Fibroblast of lung (primary cell): ENCODE measurements around the gene LRCH3. TPM values are rescaled to one million over a fixed set of nuclear protein-coding genes. Genes with fewer than 3 reads are reported as not detected.

Source experiments
- DNase-seq, 2 donors: peaks; one replicate each; pipeline versions ENCODE4 v3.0.0 to v3.0.0-alpha.2; 2010; ENCODE audit warnings: low read depth in 2 of 2
- H2AFZ ChIP-seq: 2 replicates; pipeline ENCODE4 v1.5.1; 2012; ENCODE audit warnings: low read length, control low read depth, inconsistent platforms
- H3K27ac ChIP-seq: 2 replicates; pipeline ENCODE4 v1.5.1; 2011; ENCODE audit warnings: low read length, control low read depth; ENCODE audit not compliant: insufficient read depth
- H3K27me3 ChIP-seq: 2 replicates; pipeline ENCODE4 v1.5.1; 2011; ENCODE audit warnings: mild to moderate bottlenecking, low read length; ENCODE audit not compliant: control insufficient read depth, insufficient read depth
- H3K36me3 ChIP-seq: 2 replicates; pipeline ENCODE4 v1.5.1; 2011; ENCODE audit warnings: low read length; ENCODE audit not compliant: control insufficient read depth, insufficient read depth
- H3K4me1 ChIP-seq: 2 replicates; pipeline ENCODE4 v1.5.1; 2011; ENCODE audit warnings: low read length; ENCODE audit not compliant: control insufficient read depth, insufficient read depth; ENCODE audit errors: extremely low read depth
- H3K4me2 ChIP-seq: 2 replicates; pipeline ENCODE4 v1.5.1; 2011; ENCODE audit warnings: low read length, control low read depth; ENCODE audit not compliant: insufficient read depth; ENCODE audit errors: extremely low read depth
- H3K4me3 ChIP-seq, 4 experiments: fragments of 200-600 bp in 1 of 4; sonication (generic) in 1 of 4; replicated peaks in 1 of 4; 2 replicates each; pipeline ENCODE4 v1.5.1; 2011 to 2016; ENCODE audit warnings: low read length in 4 of 4, low read depth in 3 of 4, mild to moderate bottlenecking in 3 of 4, control low read depth in 2 of 4, inconsistent platforms in 1 of 4, mixed read lengths in 1 of 4; ENCODE audit not compliant: insufficient read depth in 1 of 4; ENCODE audit errors: control extremely low read depth in 1 of 4
- H3K79me2 ChIP-seq: 2 replicates; pipeline ENCODE4 v1.5.1; 2012; ENCODE audit warnings: mild to moderate bottlenecking, low read length, inconsistent platforms; ENCODE audit not compliant: control insufficient read depth, insufficient read depth
- H3K9ac ChIP-seq: 2 replicates; pipeline ENCODE4 v1.5.1; 2011; ENCODE audit warnings: mild to moderate bottlenecking, low read length, control low read depth; ENCODE audit not compliant: insufficient read depth
- H3K9me3 ChIP-seq: 2 replicates; pipeline ENCODE4 v1.5.1; 2012; ENCODE audit warnings: low read depth, low read length; ENCODE audit not compliant: control insufficient read depth, insufficient read depth
- H4K20me1 ChIP-seq: 2 replicates; pipeline ENCODE4 v1.5.1; 2011; ENCODE audit warnings: low read length; ENCODE audit not compliant: control insufficient read depth, insufficient read depth; ENCODE audit errors: extremely low read depth
- CTCF ChIP-seq, 2 donors: IDR thresholded peaks in 1 of 2; conservative IDR thresholded peaks in 1 of 2; 1 replicate in 1 of 2; 2 replicates in 1 of 2; pipeline ENCODE4 v1.5.1; 2011 to 2012; ENCODE audit warnings: low read length in 2 of 2, control low read depth in 1 of 2, inconsistent platforms in 1 of 2, low read depth in 1 of 2, mild to moderate bottlenecking in 1 of 2
- EZH2 ChIP-seq: IDR thresholded peaks from 2 replicates; pipeline ENCODE4 v1.5.1; 2012; ENCODE audit warnings: low read length, control low read depth, mild to moderate bottlenecking; ENCODE audit errors: missing control alignments
- polyA plus RNA-seq, 2 donors: library from polyadenylated mRNA; depleted of rRNA in 1 of 2; stranded (reverse) in 1 of 2; unstranded in 1 of 2; fragments of >200 nt; gene quantifications; 2 replicates each; pipeline ENCODE4 v1.2.1, GENCODE V29; 2011 to 2012; ENCODE audit warnings: missing spikeins in 1 of 2
- total RNA-seq: library from RNA; depleted of rRNA; stranded (reverse); fragments of >200 nt; gene quantifications from 2 replicates; pipeline ENCODE4 v1.2.1, GENCODE V29; 2014

LRCH3 gene
- total and polyA plus RNA-seq, 2 donors (not counting 1 experiment from before 2014, with no cell fraction given): 42.9 to 87.2 TPM

GRCh38 chr3:197782230-197782629 is 8.8 kb upstream of the LRCH3 start:
- TF ChIP-seq EZH2: no peak
- TF ChIP-seq CTCF (conservative IDR thresholded peaks at IDR 0.05 in 1 of 2, IDR thresholded peaks at IDR 0.05 in 1 of 2; ENCODE audit: low read depth in 1 of 2, low read length in 2 of 2): no peak
- Histone ChIP-seq H3K79me2 (no peaks in the 10 kb centered on the region), H3K27ac (no peak overlapping the region), H3K27me3 (no peaks in the 10 kb centered on the region), H3K4me2 (no peak overlapping the region), H4K20me1 (no peaks in the 10 kb centered on the region), H3K9me3 (no peaks in the 10 kb centered on the region), H3K36me3 (peaks cover 11% of the 10 kb centered on the region), H3K4me1 (no peaks in the 10 kb centered on the region), H3K9ac (no peak overlapping the region), H2AFZ (no peak overlapping the region), H3K4me3 (no peak overlapping the region)
- DNase-seq: no peak

- Histone ChIP-seq H3K4me1 (no peaks in the 10 kb centered on the region), H3K4me3 (no peak overlapping the region), H4K20me1 (no peaks in the 10 kb centered on the region), H3K9me3 (no peaks in the 10 kb centered on the region), H3K36me3 (peaks cover 7% of the 10 kb centered on the region), H2AFZ (no peak overlapping the region), H3K27ac (no peak overlapping the region), H3K9ac (no peak overlapping the region), H3K79me2 (no peaks in the 10 kb centered on the region), H3K27me3 (no peaks in the 10 kb centered on the region), H3K4me2 (no peak overlapping the region)
- DNase-seq: no peak
- no peak for TF ChIP-seq EZH2
- TF ChIP-seq CTCF (conservative IDR thresholded peaks at IDR 0.05 in 1 of 2, IDR thresholded peaks at IDR 0.05 in 1 of 2; ENCODE audit: low read depth in 1 of 2, low read length in 2 of 2): no peak
Measured at GRCh38 chr3:197784019-197784585, 7.0 kb upstream of the LRCH3 start.

- Histone ChIP-seq H3K79me2 (peaks cover 9% of the 10 kb centered on the region), H3K27me3 (no peaks in the 10 kb centered on the region), H3K4me2 (no peak overlapping the region), H2AFZ (no peak overlapping the region), H3K4me3 (no peak overlapping the region), H3K27ac (no peak overlapping the region), H4K20me1 (no peaks in the 10 kb centered on the region), H3K36me3 (no peaks in the 10 kb centered on the region), H3K9ac (no peak overlapping the region), H3K9me3 (no peaks in the 10 kb centered on the region), H3K4me1 (no peaks in the 10 kb centered on the region)
- TF ChIP-seq CTCF (conservative IDR thresholded peaks at IDR 0.05 in 1 of 2, IDR thresholded peaks at IDR 0.05 in 1 of 2; ENCODE audit: low read depth in 1 of 2, low read length in 2 of 2): no peak
- no peak for TF ChIP-seq EZH2
- no peak for DNase-seq
Measured at GRCh38 chr3:197787412-197787811, 3.6 kb upstream of the LRCH3 start.
